ENCODE data around the gene CFAP299. TPM values are rescaled to one million over a fixed set of nuclear protein-coding genes. Genes with fewer than 3 reads are reported as not detected.

The CFAP299 gene
- total RNA-seq, 1 donor from 2014 or later, result 5.1 TPM

GRCh38 chr4:80903020-80903419, 567.5 kb downstream of the CFAP299 start:
- Histone ChIP-seq H3K36me3 (no peaks in the 10 kb centered on the region), H3K4me3 (no peak overlapping the region), H3K4me1 (no peaks in the 10 kb centered on the region), H3K9me3 (no peaks in the 10 kb centered on the region), H3K27me3 (ENCODE audit: low read depth) (no peaks in the 10 kb centered on the region), H3K27ac (no peak overlapping the region)
- intact Hi-C loops (cut with DNase I), result no loop called here
- TF ChIP-seq CTCF (IDR thresholded peaks at IDR 0.05), result no peak
- DNase-seq, result no peak
- no peak for ATAC-seq

GRCh38 chr4:80909938-80910337, 574.4 kb downstream of the CFAP299 start:
- Histone ChIP-seq H3K4me3 (no peak overlapping the region), H3K27me3 (ENCODE audit: low read depth) (no peaks in the 10 kb centered on the region), H3K9me3 (no peaks in the 10 kb centered on the region), H3K36me3 (no peaks in the 10 kb centered on the region), H3K4me1 (no peaks in the 10 kb centered on the region), H3K27ac (no peak overlapping the region)
- TF ChIP-seq CTCF (IDR thresholded peaks at IDR 0.05), result no peak
- intact Hi-C loops (cut with DNase I), result no loop called here
- DNase-seq (no peak), ATAC-seq (no peak)

- DNase-seq, result no peak
- Histone ChIP-seq H3K9me3 (no peaks in the 10 kb centered on the region), H3K27ac (no peak overlapping the region), H3K27me3 (ENCODE audit: low read depth) (no peaks in the 10 kb centered on the region), H3K36me3 (no peaks in the 10 kb centered on the region), H3K4me3 (no peak overlapping the region), H3K4me1 (no peaks in the 10 kb centered on the region)
- intact Hi-C loops (cut with DNase I), result no loop called here
- TF ChIP-seq CTCF (IDR thresholded peaks at IDR 0.05), result no peak
- ATAC-seq, result no peak
These were observed 575.9 kb downstream of the CFAP299 start for GRCh38 chr4:80911458-80911857.

GRCh38 chr4:80912350-80912749, 576.8 kb downstream of the CFAP299 start:
- intact Hi-C loops (cut with DNase I), result no loop called here
- H3K4me3 ChIP-seq, result no peak overlapping the region
- TF ChIP-seq CTCF (IDR thresholded peaks at IDR 0.05), result no peak
- H3K9me3 ChIP-seq, result no peaks in the 10 kb centered on the region
- H3K36me3 ChIP-seq, result no peaks in the 10 kb centered on the region
- H3K4me1 ChIP-seq, result no peaks in the 10 kb centered on the region
- no peak overlapping the region for H3K27ac ChIP-seq
- no peak for DNase-seq
- no peak for ATAC-seq
- H3K27me3 ChIP-seq (ENCODE audit: low read depth), result no peaks in the 10 kb centered on the region

- DNase-seq (no peak), ATAC-seq (no peak)
- no peaks in the 10 kb centered on the region for H3K4me1 ChIP-seq
- no peak overlapping the region for H3K27ac ChIP-seq
- H3K36me3 ChIP-seq, result no peaks in the 10 kb centered on the region
- no peaks in the 10 kb centered on the region for H3K27me3 ChIP-seq (ENCODE audit: low read depth)
- intact Hi-C loops (cut with DNase I), result no loop called here
- H3K4me3 ChIP-seq, result no peak overlapping the region
- TF ChIP-seq CTCF (IDR thresholded peaks at IDR 0.05), result no peak
- no peaks in the 10 kb centered on the region for H3K9me3 ChIP-seq
These were observed 577.9 kb downstream of the CFAP299 start for GRCh38 chr4:80913381-80913780.

- Histone ChIP-seq H3K36me3 (no peaks in the 10 kb centered on the region), H3K27me3 (ENCODE audit: low read depth) (no peaks in the 10 kb centered on the region), H3K4me1 (no peaks in the 10 kb centered on the region), H3K9me3 (no peaks in the 10 kb centered on the region), H3K27ac (no peak overlapping the region), H3K4me3 (no peak overlapping the region)
- DNase-seq (no peak), ATAC-seq (no peak)
- no peak for TF ChIP-seq CTCF (IDR thresholded peaks at IDR 0.05)
- intact Hi-C loops (cut with DNase I), result no loop called here
These were observed 581.2 kb downstream of the CFAP299 start for GRCh38 chr4:80916770-80917169.
